OCI-LY7 (cell line): ENCODE results near the gene SRRM5. TPM values are rescaled to one million over a fixed set of nuclear protein-coding genes. Genes with fewer than 3 reads are reported as not detected.

Experiments used
- BruUV-seq: library from RNA; stranded (reverse); fragments of 400-500 nt; replicated peaks from 2 replicates; lab custom pipeline; 2021; lab: Mats Ljungman, UMichigan
- CTCF ChIA-PET: fragments of 300-600 bp; sonication (Branson Sonifier 250); formaldehyde crosslinking; loops from one replicate; lab custom pipeline; 2022; ENCODE audit warnings: antibody characterized with exemption; ENCODE audit not compliant: unreplicated experiment; lab: Charles Lee
- POLR2A ChIA-PET: fragments of 300-600 bp; sonication (Branson Sonifier 250); formaldehyde crosslinking; loops from one replicate; lab custom pipeline; 2022; ENCODE audit warnings: antibody characterized with exemption; lab: Charles Lee
- DNase-seq: peaks from one replicate; pipeline ENCODE4 v3.0.0-alpha.2; 2015; ENCODE audit warnings: low spot score
- H2AFZ ChIP-seq: fragments of 200-600 bp; sonication (generic), shearing (Covaris generic); 2 replicates; pipeline ENCODE4 v1.6.1; 2014; ENCODE audit warnings: mild to moderate bottlenecking, antibody characterized with exemption, low read length, moderate library complexity
- H3K27ac ChIP-seq: fragments of 200-600 bp; sonication (generic); 2 replicates; pipeline ENCODE4 v1.5.1; 2014; ENCODE audit warnings: mixed run types, low read depth, mild to moderate bottlenecking, moderate library complexity, low read length, inconsistent platforms; ENCODE audit not compliant: poor library complexity, severe bottlenecking
- H3K36me3 ChIP-seq: fragments of 200-600 bp; sonication (generic); 2 replicates; pipeline ENCODE4 v1.6.1; 2014; ENCODE audit warnings: mild to moderate bottlenecking, antibody characterized with exemption, low read length, moderate library complexity, mixed read lengths; ENCODE audit not compliant: insufficient read depth
- H3K4me1 ChIP-seq: fragments of 200-600 bp; sonication (generic); 2 replicates; pipeline ENCODE4 v1.5.1; 2014; ENCODE audit warnings: mild to moderate bottlenecking, low read length; ENCODE audit not compliant: insufficient read depth, poor library complexity, severe bottlenecking
- H3K4me2 ChIP-seq: fragments of 200-600 bp; sonication (generic); 2 replicates; pipeline ENCODE4 v1.6.1; 2014; ENCODE audit warnings: mild to moderate bottlenecking, low read length
- H3K4me3 ChIP-seq: fragments of 200-600 bp; sonication (generic); 2 replicates; pipeline ENCODE4 v1.5.1; 2014; ENCODE audit warnings: mild to moderate bottlenecking, low read depth, low read length; ENCODE audit not compliant: poor library complexity, severe bottlenecking
- H3K79me2 ChIP-seq: fragments of 200-600 bp; sonication (generic); 2 replicates; pipeline ENCODE4 v1.6.1; 2016; ENCODE audit warnings: low read depth, mild to moderate bottlenecking, low read length, moderate library complexity, mixed read lengths; ENCODE audit not compliant: insufficient read depth
- H3K9me2 ChIP-seq: fragments of 200-600 bp; sonication (generic); 2 replicates; pipeline ENCODE4 v1.6.1; 2016; ENCODE audit warnings: mild to moderate bottlenecking, low read length, mixed read lengths; ENCODE audit not compliant: insufficient read depth
- H3K9me3 ChIP-seq: fragments of 200-600 bp; sonication (generic); 2 replicates; pipeline ENCODE4 v1.6.1; 2014; ENCODE audit warnings: mild to moderate bottlenecking, mixed run types, low read length, mixed read lengths
- H4K20me1 ChIP-seq: fragments of 200-600 bp; sonication (generic); 2 replicates; pipeline ENCODE4 v1.6.1; 2014; ENCODE audit warnings: mild to moderate bottlenecking, antibody characterized with exemption, low read length, moderate library complexity, mixed read lengths; ENCODE audit not compliant: insufficient read depth
- EZH2phosphoT487 ChIP-seq: fragments of 200-600 bp; sonication (generic); IDR thresholded peaks from 2 replicates; pipeline ENCODE4 v1.6.1; 2018; ENCODE audit warnings: low read depth, borderline replicate concordance, mild to moderate bottlenecking, mixed run types, antibody characterized with exemption, low read length, moderate library complexity, mixed read lengths
- intact Hi-C: fragments of 100-400 bp; cut with micrococcal nuclease; formaldehyde crosslinking; loops from one replicate; pipeline ENCODE4 v1.10.0; 2022; ENCODE audit not compliant: unreplicated experiment
- total RNA-seq, 2 experiments: library from RNA; depleted of rRNA in 1 of 2; stranded (reverse); fragments of >200 nt in 1 of 2; shearing (Covaris generic) in 1 of 2; gene quantifications; 2 replicates each; pipeline ENCODE4 v1.2.3, GENCODE V29; 2014 to 2022
- TF ChIP-seq, protein P1 (sequence below): fragments of 200-600 bp; sonication (generic); conservative IDR thresholded peaks from 2 replicates; pipeline ENCODE4 v1.5.1; 2014; ENCODE audit warnings: mild to moderate bottlenecking, antibody characterized with exemption, low read length, moderate library complexity, mixed read lengths

The SRRM5 gene
- total RNA-seq, 2 experiments from 2014 or later = 0.61 to 0.73 TPM

DNA sequence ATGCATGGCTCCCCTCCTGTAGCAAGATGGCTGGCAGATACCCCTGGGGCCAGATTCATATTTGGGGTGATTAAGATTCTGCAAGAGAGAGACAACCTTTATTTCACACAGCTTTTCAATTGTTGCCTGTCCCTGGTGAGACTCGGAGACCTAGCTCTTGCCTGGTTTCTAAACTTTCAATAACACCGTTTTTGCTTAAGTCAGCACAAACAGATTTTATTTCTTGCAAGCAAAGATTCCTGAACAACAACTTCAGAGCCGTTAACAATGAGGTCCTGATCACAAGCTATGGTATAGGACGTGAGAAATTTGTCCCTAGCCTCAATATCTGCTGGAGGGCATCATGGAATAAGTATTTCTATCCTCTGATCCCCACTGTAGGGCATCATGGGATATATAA lies 30.6 kb downstream of the SRRM5 start:
- H3K9me3 ChIP-seq = no peaks in the 10 kb centered on the region
- POLR2A ChIA-PET = no interaction called here
- H3K79me2 ChIP-seq = no peaks in the 10 kb centered on the region
- intact Hi-C loops = no loop called here
- H3K36me3 ChIP-seq = no peaks in the 10 kb centered on the region
- no peak overlapping the region for H3K4me3 ChIP-seq
- CTCF ChIA-PET = no interaction called here
- no peak for DNase-seq
- no peak overlapping the region for H3K4me2 ChIP-seq
- TF ChIP-seq, protein P1, sequence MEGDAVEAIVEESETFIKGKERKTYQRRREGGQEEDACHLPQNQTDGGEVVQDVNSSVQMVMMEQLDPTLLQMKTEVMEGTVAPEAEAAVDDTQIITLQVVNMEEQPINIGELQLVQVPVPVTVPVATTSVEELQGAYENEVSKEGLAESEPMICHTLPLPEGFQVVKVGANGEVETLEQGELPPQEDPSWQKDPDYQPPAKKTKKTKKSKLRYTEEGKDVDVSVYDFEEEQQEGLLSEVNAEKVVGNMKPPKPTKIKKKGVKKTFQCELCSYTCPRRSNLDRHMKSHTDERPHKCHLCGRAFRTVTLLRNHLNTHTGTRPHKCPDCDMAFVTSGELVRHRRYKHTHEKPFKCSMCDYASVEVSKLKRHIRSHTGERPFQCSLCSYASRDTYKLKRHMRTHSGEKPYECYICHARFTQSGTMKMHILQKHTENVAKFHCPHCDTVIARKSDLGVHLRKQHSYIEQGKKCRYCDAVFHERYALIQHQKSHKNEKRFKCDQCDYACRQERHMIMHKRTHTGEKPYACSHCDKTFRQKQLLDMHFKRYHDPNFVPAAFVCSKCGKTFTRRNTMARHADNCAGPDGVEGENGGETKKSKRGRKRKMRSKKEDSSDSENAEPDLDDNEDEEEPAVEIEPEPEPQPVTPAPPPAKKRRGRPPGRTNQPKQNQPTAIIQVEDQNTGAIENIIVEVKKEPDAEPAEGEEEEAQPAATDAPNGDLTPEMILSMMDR = no peak
- no peak for TF ChIP-seq EZH2phosphoT487
- BruUV-seq = no TSS peak
- no peaks in the 10 kb centered on the region for H3K4me1 ChIP-seq
- H3K9me2 ChIP-seq = no peaks in the 10 kb centered on the region
- no peak overlapping the region for H2AFZ ChIP-seq
- H3K27ac ChIP-seq = no peak overlapping the region
- no peaks in the 10 kb centered on the region for H4K20me1 ChIP-seq

DNA sequence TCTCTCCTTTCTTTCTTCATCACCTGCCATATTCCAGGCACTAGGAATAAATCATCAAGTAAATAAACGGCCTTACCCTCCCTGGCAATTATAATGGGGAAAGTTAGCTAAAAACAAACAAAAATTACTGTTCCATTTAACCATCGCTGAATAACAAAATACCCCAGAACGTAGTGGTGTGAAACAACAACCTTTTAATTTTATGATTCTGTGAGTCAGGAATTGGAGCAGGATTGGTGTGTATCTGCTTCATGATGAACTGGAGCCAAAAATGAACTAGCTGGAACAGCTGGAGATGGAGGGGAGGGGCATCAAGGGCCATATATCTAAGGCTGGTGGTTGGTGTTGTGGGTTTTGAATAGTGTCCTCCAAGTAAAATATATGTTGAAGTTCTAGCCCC lies 31.4 kb downstream of the SRRM5 start:
- Histone ChIP-seq H3K27ac (no peak overlapping the region), H3K4me2 (no peak overlapping the region), H3K9me3 (no peaks in the 10 kb centered on the region), H3K79me2 (no peaks in the 10 kb centered on the region), H3K9me2 (no peaks in the 10 kb centered on the region), H3K36me3 (no peaks in the 10 kb centered on the region), H2AFZ (no peak overlapping the region), H4K20me1 (no peaks in the 10 kb centered on the region), H3K4me1 (no peaks in the 10 kb centered on the region), H3K4me3 (no peak overlapping the region)
- POLR2A ChIA-PET = no interaction called here
- TF ChIP-seq, protein P1 = no peak
- TF ChIP-seq EZH2phosphoT487 = no peak
- no peak for DNase-seq
- CTCF ChIA-PET = no interaction called here
- no TSS peak for BruUV-seq
- intact Hi-C loops = no loop called here

DNA sequence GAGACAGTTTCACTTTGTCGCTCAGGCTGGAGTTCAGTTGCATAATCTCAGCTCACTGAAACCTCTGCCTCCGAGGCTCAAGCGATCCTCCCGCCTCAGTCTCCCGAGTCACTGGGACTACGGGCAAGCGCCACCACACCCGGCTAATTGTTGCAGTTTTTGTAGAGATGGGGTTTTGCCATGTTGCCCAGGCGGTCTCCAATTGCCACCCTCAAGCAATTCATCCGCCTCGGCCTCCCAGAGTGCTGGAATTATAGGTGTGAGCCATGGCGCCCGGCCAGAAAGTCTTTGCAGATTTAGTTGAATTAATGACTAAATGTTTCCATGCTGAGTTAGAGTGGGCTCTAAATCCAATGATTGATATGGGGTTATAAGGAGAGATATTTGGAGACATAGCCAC lies 32.3 kb downstream of the SRRM5 start:
- no peaks in the 10 kb centered on the region for H3K4me1 ChIP-seq
- ChIA-PET CTCF (no interaction called here), POLR2A (no interaction called here)
- BruUV-seq = no TSS peak
- no peak overlapping the region for H2AFZ ChIP-seq
- H3K79me2 ChIP-seq = no peaks in the 10 kb centered on the region
- H4K20me1 ChIP-seq = no peaks in the 10 kb centered on the region
- H3K36me3 ChIP-seq = no peaks in the 10 kb centered on the region
- H3K27ac ChIP-seq = no peak overlapping the region
- H3K9me2 ChIP-seq = no peaks in the 10 kb centered on the region
- no peaks in the 10 kb centered on the region for H3K9me3 ChIP-seq
- H3K4me2 ChIP-seq = no peak overlapping the region
- no peak for TF ChIP-seq EZH2phosphoT487
- TF ChIP-seq, protein P1 = no peak
- no peak for DNase-seq
- intact Hi-C loops = no loop called here
- no peak overlapping the region for H3K4me3 ChIP-seq
